Keratinocyte (primary cell): ENCODE results near the gene TMEM30B.

Experiments
- CTCF ChIP-seq, 3 experiments: IDR thresholded peaks in 1 of 3; conservative IDR thresholded peaks in 1 of 3; optimal IDR thresholded peaks in 1 of 3; 2 replicates in 2 of 3; 3 replicates in 1 of 3; pipeline versions ENCODE3 to v1.5.1; 2011; ENCODE audit warnings: low read length in 3 of 3, mild to moderate bottlenecking in 3 of 3, moderate library complexity in 2 of 3, control low read depth in 1 of 3, inconsistent platforms in 1 of 3; ENCODE audit not compliant: insufficient read depth in 2 of 3; ENCODE audit errors: extremely low read depth in 1 of 3
- EZH2 ChIP-seq: IDR thresholded peaks from one replicate; pipeline ENCODE4 v1.6.1; 2012; ENCODE audit warnings: inconsistent platforms, mild to moderate bottlenecking, low read length, moderate library complexity

GRCh38 chr14:61300754-61301153, 19.6 kb upstream of the TMEM30B start:
- no peak for TF ChIP-seq CTCF (optimal IDR thresholded peaks at IDR 0.05 in 1 of 3, IDR thresholded peaks at IDR 0.05 in 1 of 3, conservative IDR thresholded peaks at IDR 0.05 in 1 of 3; ENCODE audit: extremely low read depth in 1 of 3, insufficient read depth in 2 of 3, low read length in 3 of 3)
- TF ChIP-seq EZH2, result no peak
